Measurements from ENCODE around the gene NKG7.
A peak's percentile ranks its signal among the peaks of the same experiment; 100 is the strongest.
"Not testable (repeated sequence)": the region's sequence is repeated elsewhere in the genome, so short reads cannot be mapped to it uniquely, and the experiment has no call there.

NKG7 gene

DNA sequence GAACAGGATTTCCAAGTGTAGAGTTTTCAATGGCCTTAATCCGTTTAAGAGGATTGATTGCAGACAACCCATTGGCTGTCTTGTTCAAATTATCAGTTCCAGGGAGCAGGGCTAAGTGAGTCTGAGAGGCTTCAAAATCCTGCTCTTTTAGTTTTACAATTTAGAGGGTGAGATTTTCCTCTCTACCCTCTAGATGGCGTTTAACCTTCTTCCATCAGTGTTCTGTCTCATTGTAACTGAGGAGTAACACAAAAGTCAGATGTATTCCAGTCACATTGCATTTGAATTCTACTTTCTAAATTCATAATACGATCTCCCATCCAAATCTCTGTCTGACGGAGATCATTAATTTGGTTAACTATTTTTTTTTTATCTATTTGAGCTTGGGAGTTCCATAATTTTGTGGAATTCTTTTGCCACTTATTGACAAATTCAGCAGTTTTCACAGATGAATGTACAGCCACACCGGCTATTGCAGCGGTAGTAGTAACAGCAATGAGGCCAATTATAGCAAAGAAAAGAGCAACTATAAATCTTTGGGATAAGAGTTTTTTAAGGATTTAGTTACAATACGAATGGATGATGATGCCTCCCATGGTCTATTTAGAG is 25.7 kb upstream of the NKG7 start:
- TF ChIP-seq RARB (CRISPR knock-in tag; IDR thresholded peaks at IDR 0.05) = no peak
- no peak for TF ChIP-seq ESRRG (CRISPR knock-in tag; IDR thresholded peaks at IDR 0.05)
- TF ChIP-seq ZFP30 (CRISPR knock-in tag; IDR thresholded peaks at IDR 0.05) = no peak
- TF ChIP-seq, protein P1, sequence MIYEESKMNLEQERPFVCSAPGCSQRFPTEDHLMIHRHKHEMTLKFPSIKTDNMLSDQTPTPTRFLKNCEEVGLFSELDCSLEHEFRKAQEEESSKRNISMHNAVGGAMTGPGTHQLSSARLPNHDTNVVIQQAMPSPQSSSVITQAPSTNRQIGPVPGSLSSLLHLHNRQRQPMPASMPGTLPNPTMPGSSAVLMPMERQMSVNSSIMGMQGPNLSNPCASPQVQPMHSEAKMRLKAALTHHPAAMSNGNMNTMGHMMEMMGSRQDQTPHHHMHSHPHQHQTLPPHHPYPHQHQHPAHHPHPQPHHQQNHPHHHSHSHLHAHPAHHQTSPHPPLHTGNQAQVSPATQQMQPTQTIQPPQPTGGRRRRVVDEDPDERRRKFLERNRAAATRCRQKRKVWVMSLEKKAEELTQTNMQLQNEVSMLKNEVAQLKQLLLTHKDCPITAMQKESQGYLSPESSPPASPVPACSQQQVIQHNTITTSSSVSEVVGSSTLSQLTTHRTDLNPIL (CRISPR knock-in tag; IDR thresholded peaks at IDR 0.05; ENCODE audit: low read depth) = no peak
- no peak for TF ChIP-seq TOX (CRISPR knock-in tag; IDR thresholded peaks at IDR 0.05; ENCODE audit: borderline replicate concordance)
- no peak for TF ChIP-seq ZNF70 (CRISPR knock-in tag; IDR thresholded peaks at IDR 0.05)
- TF ChIP-seq CSDC2 (CRISPR knock-in tag; IDR thresholded peaks at IDR 0.05) = no peak
- TF ChIP-seq ZNF8 (CRISPR knock-in tag; IDR thresholded peaks at IDR 0.05) = no peak
- no peak for TF ChIP-seq BACH2 (CRISPR knock-in tag; IDR thresholded peaks at IDR 0.05; ENCODE audit: borderline replicate concordance)
- TF ChIP-seq GLIS3 (CRISPR knock-in tag; IDR thresholded peaks at IDR 0.05) = no peak
- no peak for TF ChIP-seq ZFP3 (CRISPR knock-in tag; IDR thresholded peaks at IDR 0.05)
- no peak for ATAC-seq

DNA sequence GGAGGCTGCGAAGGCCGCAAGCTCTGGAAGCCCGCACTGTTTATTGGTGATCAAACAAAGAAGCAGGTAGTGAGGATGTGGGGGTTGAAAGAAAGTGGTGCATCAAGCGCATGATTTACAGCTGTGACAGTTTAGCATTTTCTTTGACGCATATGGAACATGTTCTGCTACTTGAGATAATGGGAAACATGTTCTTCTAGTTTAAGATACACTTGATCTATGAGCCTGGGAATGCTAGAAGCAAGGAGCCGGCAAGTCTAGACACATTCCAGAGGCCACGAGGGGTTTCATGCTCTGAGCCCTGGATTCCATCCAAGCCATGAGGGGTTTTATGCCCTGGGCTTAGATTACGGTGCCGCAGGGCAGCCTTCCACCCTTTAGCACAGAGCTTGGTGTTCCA is 25.0 kb upstream of the NKG7 start:
- not testable (repeated sequence) for ATAC-seq

DNA sequence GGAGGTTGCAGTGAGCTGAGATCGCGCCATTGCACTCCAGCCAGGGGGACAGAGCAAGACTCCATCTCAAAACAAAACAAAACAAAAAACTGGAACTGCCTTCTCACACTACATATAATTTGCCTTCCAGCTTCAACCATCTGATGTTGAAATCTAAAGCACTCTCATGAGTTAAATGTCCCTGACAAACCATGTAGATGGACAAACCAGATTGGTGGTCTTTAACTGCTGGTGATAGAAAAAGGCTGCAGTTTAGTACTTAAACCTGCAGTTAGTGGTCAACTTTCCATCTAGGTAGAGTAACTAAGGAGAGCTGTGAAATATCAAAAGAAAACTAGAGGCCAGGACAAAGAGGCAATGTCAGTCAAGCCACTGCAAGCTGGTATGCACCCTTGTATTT is 23.7 kb upstream of the NKG7 start:
- no peak for ATAC-seq
- no peak for TF ChIP-seq RARB (CRISPR knock-in tag; IDR thresholded peaks at IDR 0.05)

DNA sequence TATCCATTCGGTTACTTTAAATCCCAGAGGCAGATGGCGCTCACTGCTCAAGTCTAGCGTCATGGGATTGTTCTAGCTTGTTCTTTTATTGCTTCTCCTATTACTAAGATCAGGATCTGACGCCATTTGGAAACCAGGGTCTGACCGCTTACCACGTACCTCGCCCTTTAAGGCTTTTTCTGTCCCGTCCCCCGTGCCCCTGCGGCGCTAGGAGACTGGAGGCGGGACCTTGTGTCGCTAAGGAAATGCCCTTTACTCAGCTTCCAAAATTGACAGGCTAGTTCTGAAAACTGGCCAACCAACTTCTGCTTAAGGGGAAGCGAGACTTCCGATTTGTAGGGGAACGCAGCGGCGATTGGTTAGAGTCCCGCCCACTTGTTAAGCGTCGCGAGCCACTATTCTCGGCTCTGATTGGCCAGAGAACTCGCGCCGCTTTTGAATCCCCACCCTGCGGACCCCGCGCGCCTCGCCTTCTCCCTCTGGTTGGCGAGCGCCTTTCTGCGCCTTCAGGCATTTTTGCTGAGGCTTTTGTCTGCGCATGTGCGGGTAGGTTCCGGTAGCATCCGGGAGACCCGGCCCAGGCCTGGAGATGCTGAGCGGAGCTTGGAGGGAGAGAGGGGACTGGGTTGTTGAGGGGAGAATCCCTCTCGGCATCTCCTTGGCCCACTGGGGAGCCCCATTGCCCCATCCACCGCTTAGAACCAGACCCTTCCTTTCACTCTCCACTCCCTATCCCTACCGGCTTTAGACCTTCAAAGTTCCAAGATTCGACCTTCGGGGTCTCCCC is 21.8 kb upstream of the NKG7 start:
- TF ChIP-seq ZNF70 (CRISPR knock-in tag; IDR thresholded peaks at IDR 0.05) (no peak), ZFP3 (CRISPR knock-in tag; IDR thresholded peaks at IDR 0.05) (no peak), TOX (CRISPR knock-in tag; IDR thresholded peaks at IDR 0.05; ENCODE audit: borderline replicate concordance) (no peak), SNAI2 (CRISPR knock-in tag; IDR thresholded peaks at IDR 0.05) (no peak), ZNF8 (CRISPR knock-in tag; IDR thresholded peaks at IDR 0.05) (no peak), ZC3H10 (CRISPR knock-in tag; IDR thresholded peaks at IDR 0.05) (no peak), ARNTL (CRISPR knock-in tag; IDR thresholded peaks at IDR 0.05; ENCODE audit: borderline replicate concordance, low read depth) (no peak), ESRRG (CRISPR knock-in tag; IDR thresholded peaks at IDR 0.05) (no peak), GLIS3 (CRISPR knock-in tag; IDR thresholded peaks at IDR 0.05) (no peak), RARB (CRISPR knock-in tag; IDR thresholded peaks at IDR 0.05) (no peak), CSDC2 (CRISPR knock-in tag; IDR thresholded peaks at IDR 0.05) (no peak), OSR1 (CRISPR knock-in tag; IDR thresholded peaks at IDR 0.05) (no peak), ISL1 (CRISPR knock-in tag; IDR thresholded peaks at IDR 0.05) (no peak)
- TF ChIP-seq, protein P2, sequence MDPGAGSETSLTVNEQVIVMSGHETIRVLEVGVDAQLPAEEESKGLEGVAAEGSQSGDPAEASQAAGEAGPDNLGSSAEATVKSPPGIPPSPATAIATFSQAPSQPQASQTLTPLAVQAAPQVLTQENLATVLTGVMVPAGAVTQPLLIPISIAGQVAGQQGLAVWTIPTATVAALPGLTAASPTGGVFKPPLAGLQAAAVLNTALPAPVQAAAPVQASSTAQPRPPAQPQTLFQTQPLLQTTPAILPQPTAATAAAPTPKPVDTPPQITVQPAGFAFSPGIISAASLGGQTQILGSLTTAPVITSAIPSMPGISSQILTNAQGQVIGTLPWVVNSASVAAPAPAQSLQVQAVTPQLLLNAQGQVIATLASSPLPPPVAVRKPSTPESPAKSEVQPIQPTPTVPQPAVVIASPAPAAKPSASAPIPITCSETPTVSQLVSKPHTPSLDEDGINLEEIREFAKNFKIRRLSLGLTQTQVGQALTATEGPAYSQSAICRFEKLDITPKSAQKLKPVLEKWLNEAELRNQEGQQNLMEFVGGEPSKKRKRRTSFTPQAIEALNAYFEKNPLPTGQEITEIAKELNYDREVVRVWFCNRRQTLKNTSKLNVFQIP (CRISPR knock-in tag; IDR thresholded peaks at IDR 0.05; ENCODE audit: borderline replicate concordance, low read depth) = no peak
- peak; percentile 98 for ATAC-seq

DNA sequence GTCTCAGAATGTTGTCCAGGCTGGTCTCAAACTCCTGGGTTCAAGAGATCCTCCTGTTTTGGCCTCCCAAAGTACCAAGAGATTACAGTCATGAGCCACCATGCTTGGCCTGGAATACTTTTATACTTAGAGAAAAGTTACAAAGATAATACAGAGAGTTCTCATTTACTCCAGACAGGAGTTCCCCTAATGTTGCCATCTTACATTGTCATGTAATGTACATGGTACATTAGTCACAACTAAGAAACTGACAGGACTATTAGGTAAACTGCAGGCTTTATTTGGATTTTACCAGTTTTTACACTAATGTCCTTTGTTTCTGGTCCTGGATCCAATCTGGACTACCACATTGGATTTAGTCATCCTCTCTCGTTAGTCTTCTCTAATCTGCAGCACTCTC is 20.2 kb upstream of the NKG7 start:
- TF ChIP-seq ISL1 (CRISPR knock-in tag; IDR thresholded peaks at IDR 0.05) (no peak), TOX (CRISPR knock-in tag; IDR thresholded peaks at IDR 0.05; ENCODE audit: borderline replicate concordance) (no peak), RARB (CRISPR knock-in tag; IDR thresholded peaks at IDR 0.05) (no peak), ZC3H10 (CRISPR knock-in tag; IDR thresholded peaks at IDR 0.05) (no peak), ZFP30 (CRISPR knock-in tag; IDR thresholded peaks at IDR 0.05) (no peak), ZFP3 (CRISPR knock-in tag; IDR thresholded peaks at IDR 0.05) (no peak), ZNF565 (CRISPR knock-in tag; conservative IDR thresholded peaks at IDR 0.05; ENCODE audit: low read depth) (no peak), ZNF70 (CRISPR knock-in tag; IDR thresholded peaks at IDR 0.05) (no peak)
- TF ChIP-seq, protein P3, sequence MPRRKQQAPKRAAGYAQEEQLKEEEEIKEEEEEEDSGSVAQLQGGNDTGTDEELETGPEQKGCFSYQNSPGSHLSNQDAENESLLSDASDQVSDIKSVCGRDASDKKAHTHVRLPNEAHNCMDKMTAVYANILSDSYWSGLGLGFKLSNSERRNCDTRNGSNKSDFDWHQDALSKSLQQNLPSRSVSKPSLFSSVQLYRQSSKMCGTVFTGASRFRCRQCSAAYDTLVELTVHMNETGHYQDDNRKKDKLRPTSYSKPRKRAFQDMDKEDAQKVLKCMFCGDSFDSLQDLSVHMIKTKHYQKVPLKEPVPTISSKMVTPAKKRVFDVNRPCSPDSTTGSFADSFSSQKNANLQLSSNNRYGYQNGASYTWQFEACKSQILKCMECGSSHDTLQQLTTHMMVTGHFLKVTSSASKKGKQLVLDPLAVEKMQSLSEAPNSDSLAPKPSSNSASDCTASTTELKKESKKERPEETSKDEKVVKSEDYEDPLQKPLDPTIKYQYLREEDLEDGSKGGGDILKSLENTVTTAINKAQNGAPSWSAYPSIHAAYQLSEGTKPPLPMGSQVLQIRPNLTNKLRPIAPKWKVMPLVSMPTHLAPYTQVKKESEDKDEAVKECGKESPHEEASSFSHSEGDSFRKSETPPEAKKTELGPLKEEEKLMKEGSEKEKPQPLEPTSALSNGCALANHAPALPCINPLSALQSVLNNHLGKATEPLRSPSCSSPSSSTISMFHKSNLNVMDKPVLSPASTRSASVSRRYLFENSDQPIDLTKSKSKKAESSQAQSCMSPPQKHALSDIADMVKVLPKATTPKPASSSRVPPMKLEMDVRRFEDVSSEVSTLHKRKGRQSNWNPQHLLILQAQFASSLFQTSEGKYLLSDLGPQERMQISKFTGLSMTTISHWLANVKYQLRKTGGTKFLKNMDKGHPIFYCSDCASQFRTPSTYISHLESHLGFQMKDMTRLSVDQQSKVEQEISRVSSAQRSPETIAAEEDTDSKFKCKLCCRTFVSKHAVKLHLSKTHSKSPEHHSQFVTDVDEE (CRISPR knock-in tag; IDR thresholded peaks at IDR 0.05) = no peak
- TF ChIP-seq, protein P4, sequence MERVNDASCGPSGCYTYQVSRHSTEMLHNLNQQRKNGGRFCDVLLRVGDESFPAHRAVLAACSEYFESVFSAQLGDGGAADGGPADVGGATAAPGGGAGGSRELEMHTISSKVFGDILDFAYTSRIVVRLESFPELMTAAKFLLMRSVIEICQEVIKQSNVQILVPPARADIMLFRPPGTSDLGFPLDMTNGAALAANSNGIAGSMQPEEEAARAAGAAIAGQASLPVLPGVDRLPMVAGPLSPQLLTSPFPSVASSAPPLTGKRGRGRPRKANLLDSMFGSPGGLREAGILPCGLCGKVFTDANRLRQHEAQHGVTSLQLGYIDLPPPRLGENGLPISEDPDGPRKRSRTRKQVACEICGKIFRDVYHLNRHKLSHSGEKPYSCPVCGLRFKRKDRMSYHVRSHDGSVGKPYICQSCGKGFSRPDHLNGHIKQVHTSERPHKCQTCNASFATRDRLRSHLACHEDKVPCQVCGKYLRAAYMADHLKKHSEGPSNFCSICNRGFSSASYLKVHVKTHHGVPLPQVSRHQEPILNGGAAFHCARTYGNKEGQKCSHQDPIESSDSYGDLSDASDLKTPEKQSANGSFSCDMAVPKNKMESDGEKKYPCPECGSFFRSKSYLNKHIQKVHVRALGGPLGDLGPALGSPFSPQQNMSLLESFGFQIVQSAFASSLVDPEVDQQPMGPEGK (CRISPR knock-in tag; IDR thresholded peaks at IDR 0.05; ENCODE audit: borderline replicate concordance) = no peak
- TF ChIP-seq, protein P5, sequence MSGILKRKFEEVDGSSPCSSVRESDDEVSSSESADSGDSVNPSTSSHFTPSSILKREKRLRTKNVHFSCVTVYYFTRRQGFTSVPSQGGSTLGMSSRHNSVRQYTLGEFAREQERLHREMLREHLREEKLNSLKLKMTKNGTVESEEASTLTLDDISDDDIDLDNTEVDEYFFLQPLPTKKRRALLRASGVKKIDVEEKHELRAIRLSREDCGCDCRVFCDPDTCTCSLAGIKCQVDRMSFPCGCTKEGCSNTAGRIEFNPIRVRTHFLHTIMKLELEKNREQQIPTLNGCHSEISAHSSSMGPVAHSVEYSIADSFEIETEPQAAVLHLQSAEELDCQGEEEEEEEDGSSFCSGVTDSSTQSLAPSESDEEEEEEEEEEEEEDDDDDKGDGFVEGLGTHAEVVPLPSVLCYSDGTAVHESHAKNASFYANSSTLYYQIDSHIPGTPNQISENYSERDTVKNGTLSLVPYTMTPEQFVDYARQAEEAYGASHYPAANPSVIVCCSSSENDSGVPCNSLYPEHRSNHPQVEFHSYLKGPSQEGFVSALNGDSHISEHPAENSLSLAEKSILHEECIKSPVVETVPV (CRISPR knock-in tag; IDR thresholded peaks at IDR 0.05) = no peak
- no peak for ATAC-seq
